Endothelial cell of umbilical vein (primary cell): Measurements from ENCODE around the gene ATP12A.

ENCODE experiments used
- CTCF ChIP-seq, 2 donors: IDR thresholded peaks; 1 replicate in 1 of 2; 2 replicates in 1 of 2; pipeline ENCODE4 v1.5.1; 2011; ENCODE audit warnings: low read length in 2 of 2, mild to moderate bottlenecking in 2 of 2, moderate library complexity in 2 of 2, control low read depth in 1 of 2, inconsistent platforms in 1 of 2, low read depth in 1 of 2; ENCODE audit not compliant: insufficient read depth in 1 of 2; ENCODE audit errors: extremely low read depth in 1 of 2
- EZH2 ChIP-seq: IDR thresholded peaks from 2 replicates; pipeline ENCODE4 v1.6.1; 2012; ENCODE audit warnings: borderline replicate concordance, low read depth, mild to moderate bottlenecking, moderate library complexity, low read length, inconsistent platforms; ENCODE audit not compliant: severe bottlenecking
- FOS ChIP-seq: IDR thresholded peaks from 2 replicates; pipeline ENCODE4 v1.6.1; 2011; ENCODE audit warnings: mild to moderate bottlenecking, low read length, moderate library complexity, borderline replicate concordance; ENCODE audit not compliant: insufficient read depth
- GATA2 ChIP-seq: IDR thresholded peaks from 2 replicates; pipeline ENCODE4 v1.7.0; 2011; ENCODE audit warnings: low read depth, mild to moderate bottlenecking, moderate library complexity, mixed read lengths, low read length; ENCODE audit not compliant: insufficient read length, insufficient read depth
- MYC ChIP-seq: IDR thresholded peaks from one replicate; pipeline ENCODE4 v1.6.1; 2011; ENCODE audit warnings: mild to moderate bottlenecking, low read depth, low read length
- POLR2A ChIP-seq: IDR thresholded peaks from 2 replicates; pipeline ENCODE4 v1.6.1; 2012; ENCODE audit warnings: low read depth, mild to moderate bottlenecking, control low read depth, low read length

- TF ChIP-seq CTCF (IDR thresholded peaks at IDR 0.05; ENCODE audit: extremely low read depth in 1 of 2, insufficient read depth in 1 of 2, low read depth in 1 of 2, low read length in 2 of 2), result no peak
- no peak for TF ChIP-seq EZH2
- TF ChIP-seq POLR2A, result no peak
- TF ChIP-seq FOS, result no peak
- TF ChIP-seq MYC, result no peak
- TF ChIP-seq GATA2, result no peak
Measured at GRCh38 chr13:24682353-24682752, 2.1 kb downstream of the ATP12A start.
